HepG2 (cell line): Measurements from ENCODE around the gene VAC14. TPM values are rescaled to one million over a fixed set of nuclear protein-coding genes. Genes with fewer than 3 reads are reported as not detected.
A peak's percentile ranks its signal among the peaks of the same experiment; 100 is the strongest.

Experiments
- FOXC1 ChIP-seq: sonication (generic); formaldehyde crosslinking; IDR thresholded peaks from 2 replicates; pipeline ENCODE4 v1.8.0; 2022; ENCODE audit warnings: mild to moderate bottlenecking, missing genetic modification reagents, borderline replicate concordance
- GABPB1 ChIP-seq: IDR thresholded peaks from 2 replicates; pipeline ENCODE4 v1.6.1; 2016; ENCODE audit warnings: mild to moderate bottlenecking, missing genetic modification reagents, moderate library complexity, missing compliant biosample characterization
- HDAC1 ChIP-seq: sonication (generic); formaldehyde crosslinking; IDR thresholded peaks from 2 replicates; pipeline ENCODE4 v1.5.1; 2020; ENCODE audit warnings: mild to moderate bottlenecking, missing genetic modification reagents
- KDM4B ChIP-seq: sonication (generic); formaldehyde crosslinking; IDR thresholded peaks from 2 replicates; pipeline ENCODE4 v1.4.0; 2020; ENCODE audit warnings: missing genetic modification reagents
- KDM5B ChIP-seq: sonication (generic); formaldehyde crosslinking; IDR thresholded peaks from 2 replicates; pipeline ENCODE4 v1.4.0; 2020; ENCODE audit warnings: missing genetic modification reagents, mild to moderate bottlenecking, borderline replicate concordance
- KLF15 ChIP-seq: sonication (generic); formaldehyde crosslinking; IDR thresholded peaks from 2 replicates; pipeline ENCODE4 v1.8.1; 2023; ENCODE audit warnings: borderline replicate concordance, mild to moderate bottlenecking, inconsistent platforms, missing genetic modification reagents, mixed read lengths
- POGK ChIP-seq: sonication (generic); formaldehyde crosslinking; conservative IDR thresholded peaks from 2 replicates; pipeline ENCODE4 v1.8.0; 2022; ENCODE audit warnings: mild to moderate bottlenecking, moderate library complexity, missing genetic modification reagents
- PRMT3 ChIP-seq: sonication (generic); formaldehyde crosslinking; IDR thresholded peaks from 2 replicates; pipeline ENCODE4 v1.8.1; 2022; ENCODE audit warnings: low read depth, mild to moderate bottlenecking, moderate library complexity, missing genetic modification reagents, borderline replicate concordance
- TFDP2 ChIP-seq: sonication (generic); formaldehyde crosslinking; IDR thresholded peaks from 2 replicates; pipeline ENCODE4 v1.4.0; 2020; ENCODE audit warnings: missing genetic modification reagents
- ZBTB3 ChIP-seq: sonication (generic); formaldehyde crosslinking; IDR thresholded peaks from 2 replicates; pipeline ENCODE4 v1.4.0; 2020; ENCODE audit warnings: low read depth, mild to moderate bottlenecking, moderate library complexity, missing genetic modification reagents, borderline replicate concordance
- ZNF124 ChIP-seq: sonication (generic); formaldehyde crosslinking; IDR thresholded peaks from 2 replicates; pipeline ENCODE4 v1.4.0; 2020; ENCODE audit warnings: missing genetic modification reagents
- ZNF20 ChIP-seq: sonication (generic); formaldehyde crosslinking; IDR thresholded peaks from 2 replicates; pipeline ENCODE4 v1.4.0; 2020; ENCODE audit warnings: mild to moderate bottlenecking, moderate library complexity, missing genetic modification reagents
- ZNF230 ChIP-seq: sonication (generic); formaldehyde crosslinking; IDR thresholded peaks from 2 replicates; pipeline ENCODE4 v1.4.0; 2020; ENCODE audit warnings: mild to moderate bottlenecking, missing genetic modification reagents
- ZNF337 ChIP-seq: sonication (generic); formaldehyde crosslinking; IDR thresholded peaks from 2 replicates; pipeline ENCODE4 v1.5.1; 2020; ENCODE audit warnings: missing genetic modification reagents, low read depth, mild to moderate bottlenecking, borderline replicate concordance
- ZNF513 ChIP-seq: sonication (generic); formaldehyde crosslinking; conservative IDR thresholded peaks from 2 replicates; pipeline ENCODE4 v1.5.0; 2020; ENCODE audit warnings: missing genetic modification reagents
- ZNF607 ChIP-seq: sonication (generic); formaldehyde crosslinking; IDR thresholded peaks from 2 replicates; pipeline ENCODE4 v1.5.1; 2020; ENCODE audit warnings: missing genetic modification reagents, mild to moderate bottlenecking, borderline replicate concordance
- ZNF704 ChIP-seq: sonication (generic); formaldehyde crosslinking; IDR thresholded peaks from 2 replicates; pipeline ENCODE4 v1.8.1; 2023; ENCODE audit warnings: mild to moderate bottlenecking, inconsistent platforms, moderate library complexity, missing genetic modification reagents, borderline replicate concordance
- ZNF768 ChIP-seq: sonication (generic); formaldehyde crosslinking; IDR thresholded peaks from 2 replicates; pipeline ENCODE4 v1.4.0; 2020; ENCODE audit warnings: missing genetic modification reagents
- polyA plus RNA-seq, 8 experiments: library from polyadenylated mRNA; depleted of rRNA in 3 of 8; stranded (reverse) in 7 of 8; unstranded in 1 of 8; fragments of >200 nt; fragmentation: Illumina TruSeq in 4 of 8; extraction: Trizol in 4 of 8; gene quantifications; 2 replicates each; pipeline versions ENCODE4 v1.2.1 to v1.2.3, GENCODE V29; 2011 to 2016; ENCODE audit warnings: low read depth in 4 of 8, missing spikeins in 1 of 8, mixed read lengths in 1 of 8; ENCODE audit not compliant: insufficient read depth in 1 of 8
- total RNA-seq, 5 experiments: library from RNA; depleted of rRNA; stranded (reverse); fragments of >200 nt; fragmentation: Illumina TruSeq; extraction: Trizol; gene quantifications; 2 replicates each; pipeline ENCODE4 v1.2.3, GENCODE V29; 2016; ENCODE audit warnings: low read depth in 1 of 5
- TF ChIP-seq, protein P1 (sequence below), 2 experiments: sonication (generic) in 1 of 2; formaldehyde crosslinking in 1 of 2; IDR thresholded peaks; 2 replicates each; pipeline versions ENCODE4 v1.5.1 to v1.6.1; 2011 to 2020; ENCODE audit warnings: borderline replicate concordance in 1 of 2, low read depth in 1 of 2, low read length in 1 of 2, mild to moderate bottlenecking in 1 of 2, missing genetic modification reagents in 1 of 2, moderate library complexity in 1 of 2

Gene VAC14
- total and polyA plus RNA-seq, 2 of the 13 experiments (the other 11 are each of a cell fraction or from before 2014, with no cell fraction given): 23.5 to 24.6 TPM

GRCh38 chr16:70711211-70712031, 89.5 kb downstream of the VAC14 start (continued):
- peak; percentile 41; the same call in 1 of the 2 replicates for TF ChIP-seq TFDP2
- TF ChIP-seq ZBTB3 (CRISPR knock-in tag): no peak
- peak; percentile 90 for TF ChIP-seq HDAC1 (CRISPR knock-in tag)
- peak; percentile 77; the same call in 1 of the 2 replicates for TF ChIP-seq PRMT3 (CRISPR knock-in tag)
- TF ChIP-seq, protein P1, sequence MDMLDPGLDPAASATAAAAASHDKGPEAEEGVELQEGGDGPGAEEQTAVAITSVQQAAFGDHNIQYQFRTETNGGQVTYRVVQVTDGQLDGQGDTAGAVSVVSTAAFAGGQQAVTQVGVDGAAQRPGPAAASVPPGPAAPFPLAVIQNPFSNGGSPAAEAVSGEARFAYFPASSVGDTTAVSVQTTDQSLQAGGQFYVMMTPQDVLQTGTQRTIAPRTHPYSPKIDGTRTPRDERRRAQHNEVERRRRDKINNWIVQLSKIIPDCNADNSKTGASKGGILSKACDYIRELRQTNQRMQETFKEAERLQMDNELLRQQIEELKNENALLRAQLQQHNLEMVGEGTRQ (IDR thresholded peaks at IDR 0.05; ENCODE audit: low read depth, low read length): no peak
- TF ChIP-seq, protein P1 (CRISPR knock-in tag; IDR thresholded peaks at IDR 0.05; ENCODE audit: borderline replicate concordance): 0 out of 2 replicates have a peak, but pooled peaks have one; percentile 46
- TF ChIP-seq GABPB1 (CRISPR knock-in tag): peak; percentile 58
- TF ChIP-seq ZNF230 (CRISPR knock-in tag): 0 out of 2 replicates have a peak, but pooled peaks have one; percentile 61
- TF ChIP-seq ZNF607 (CRISPR knock-in tag): no peak
- peak; percentile 29; the same call in 1 of the 2 replicates for TF ChIP-seq ZNF337 (CRISPR knock-in tag)
- TF ChIP-seq KDM4B (CRISPR knock-in tag): no peak
- no peak; the same call in 1 of the 2 replicates for TF ChIP-seq POGK
- no peak for TF ChIP-seq ZNF20
- peak; percentile 63 for TF ChIP-seq FOXC1 (CRISPR knock-in tag)
- TF ChIP-seq ZNF124 (CRISPR knock-in tag): peak; percentile 73; the same call in 1 of the 2 replicates
- no peak for TF ChIP-seq ZNF704 (CRISPR knock-in tag)
- peak; percentile 88; the same call in 1 of the 2 replicates for TF ChIP-seq KDM5B (CRISPR knock-in tag)
- peak; percentile 99 for TF ChIP-seq ZNF768 (CRISPR knock-in tag)
- TF ChIP-seq ZNF513 (CRISPR knock-in tag): no peak
- 0 out of 2 replicates have a peak, but pooled peaks have one; percentile 86 for TF ChIP-seq KLF15 (CRISPR knock-in tag)
